MV-4-11 (cell line): ENCODE data around the gene SPATA16.
"Not testable (repeated sequence)": the region's sequence is repeated elsewhere in the genome, so short reads cannot be mapped to it uniquely, and the experiment has no call there.

Source experiments
- DNase-seq: peaks from one replicate; lab custom pipeline; 2025; lab: John Stamatoyannopoulos, UW

Gene SPATA16

GRCh38 chr3:172939651-172940293 is 201.3 kb downstream of the SPATA16 start:
- no peak for DNase-seq

- no peak for DNase-seq
Measured at GRCh38 chr3:172938788-172939187, 202.2 kb downstream of the SPATA16 start.

- no peak for DNase-seq
Measured at GRCh38 chr3:172931746-172932285, 209.2 kb downstream of the SPATA16 start.

GRCh38 chr3:172929451-172929850 is 211.6 kb downstream of the SPATA16 start:
- no peak for DNase-seq

GRCh38 chr3:172924546-172924945 is 216.5 kb downstream of the SPATA16 start:
- DNase-seq = no peak

- DNase-seq = no peak
Measured at GRCh38 chr3:172919297-172919683, 221.7 kb downstream of the SPATA16 start.

GRCh38 chr3:172918568-172919296 is 222.3 kb downstream of the SPATA16 start:
- DNase-seq = no peak

GRCh38 chr3:172918165-172918564 is 222.9 kb downstream of the SPATA16 start:
- no peak for DNase-seq

- DNase-seq = no peak
Measured at GRCh38 chr3:172915911-172916514, 225.0 kb downstream of the SPATA16 start.

GRCh38 chr3:172914854-172915253 is 226.2 kb downstream of the SPATA16 start:
- DNase-seq = no peak

GRCh38 chr3:172913911-172914655 is 227.0 kb downstream of the SPATA16 start:
- no peak for DNase-seq

GRCh38 chr3:172911142-172911541 is 229.9 kb downstream of the SPATA16 start:
- no peak for DNase-seq

GRCh38 chr3:172908771-172909270 is 232.2 kb downstream of the SPATA16 start:
- no peak for DNase-seq

GRCh38 chr3:172905451-172905850 is 235.6 kb downstream of the SPATA16 start:
- DNase-seq = no peak

- DNase-seq = no peak
Measured at GRCh38 chr3:172904711-172905373, 236.2 kb downstream of the SPATA16 start.

GRCh38 chr3:172903642-172904320 is 237.3 kb downstream of the SPATA16 start:
- no peak for DNase-seq

- DNase-seq = no peak
Measured at GRCh38 chr3:172892158-172892557, 248.9 kb downstream of the SPATA16 start.

GRCh38 chr3:172885704-172886103 is 255.3 kb downstream of the SPATA16 start:
- no peak for DNase-seq

- no peak for DNase-seq
Measured at GRCh38 chr3:172882563-172882962, 258.5 kb downstream of the SPATA16 start.

- not testable (repeated sequence) for DNase-seq
Measured at GRCh38 chr3:172879381-172879780, 261.7 kb downstream of the SPATA16 start.

- DNase-seq = no peak
Measured at GRCh38 chr3:172877011-172877410, 264.0 kb downstream of the SPATA16 start.
